Ishikawa (cell line): ENCODE measurements around the gene TULP3.

Experiments used
- CREB1 ChIP-seq: IDR thresholded peaks from 2 replicates; pipeline ENCODE4 v1.6.1; 2012; ENCODE audit warnings: low read depth
- EGR1 ChIP-seq: IDR thresholded peaks from 2 replicates; pipeline ENCODE4 v1.6.1; 2012
- EP300 ChIP-seq: IDR thresholded peaks from 2 replicates; pipeline ENCODE4 v1.6.1; 2012; ENCODE audit warnings: borderline replicate concordance
- FOXM1 ChIP-seq: IDR thresholded peaks from 2 replicates; pipeline ENCODE4 v1.6.1; 2012; ENCODE audit warnings: low read depth, borderline replicate concordance
- MAX ChIP-seq: IDR thresholded peaks from 2 replicates; pipeline ENCODE4 v1.6.1; 2012
- RAD21 ChIP-seq: IDR thresholded peaks from 2 replicates; pipeline ENCODE4 v1.6.1; 2012; ENCODE audit warnings: low read depth
- REST ChIP-seq: IDR thresholded peaks from 2 replicates; pipeline ENCODE4 v1.6.1; 2012; ENCODE audit warnings: low read depth, mild to moderate bottlenecking

GRCh38 chr12:2974560-2974971 is 83.9 kb downstream of the TULP3 start:
- TF ChIP-seq RAD21 (no peak), EP300 (no peak), REST (no peak), MAX (no peak), FOXM1 (no peak), EGR1 (no peak), CREB1 (no peak)
